ENCODE results near the gene SLC35G6.

- TF ChIP-seq FOXP2 (optimal IDR thresholded peaks at IDR 0.05; ENCODE audit: borderline replicate concordance, extremely low read depth, extremely low read length, insufficient read depth) (no peak), POLR2AphosphoS5 (IDR thresholded peaks at IDR 0.05; ENCODE audit: low read depth, low read length) (no peak)
Measured at GRCh38 chr17:7479213-7480088, 1.8 kb upstream of the SLC35G6 start, which contains the start of gene ZBTB4.

Measured in PFSK-1 (cell line).